ENCODE measurements around the gene EXTL2.
"Not testable (repeated sequence)": the region's sequence is repeated elsewhere in the genome, so short reads cannot be mapped to it uniquely, and the experiment has no call there.

Gene EXTL2

GRCh38 chr1:100896481-100896982, 1.9 kb upstream of the EXTL2 start:
- DNase-seq: peak; percentile 89

GRCh38 chr1:100895540-100896480, 1.2 kb upstream of the EXTL2 start, which contains the start of gene SLC30A7:
Gene SLC30A7 (plus strand): TSS chr1:100896090. CDS start chr1:100896263, 173 bp downstream.
- DNase-seq: peak; percentile 97

DNA sequence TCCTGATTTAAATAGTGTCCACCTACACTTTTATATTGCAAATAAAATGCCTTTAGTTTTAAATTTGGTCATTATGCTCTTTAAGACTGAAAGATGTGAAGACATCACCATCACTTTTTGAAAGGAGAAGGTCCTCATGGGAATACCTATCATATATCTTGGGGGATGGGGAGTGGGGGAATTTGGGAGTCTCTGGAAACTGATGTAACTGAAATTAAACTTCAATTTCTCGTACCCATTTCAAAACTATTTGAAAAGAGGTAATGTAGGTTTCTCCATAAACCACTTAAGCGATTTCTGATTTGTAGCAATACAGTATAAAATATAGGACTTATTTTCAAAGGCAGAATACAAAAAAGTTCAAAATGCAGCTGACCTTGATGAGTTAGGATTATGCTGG, 924 bp downstream of the EXTL2 start:
- no peak for DNase-seq

DNA sequence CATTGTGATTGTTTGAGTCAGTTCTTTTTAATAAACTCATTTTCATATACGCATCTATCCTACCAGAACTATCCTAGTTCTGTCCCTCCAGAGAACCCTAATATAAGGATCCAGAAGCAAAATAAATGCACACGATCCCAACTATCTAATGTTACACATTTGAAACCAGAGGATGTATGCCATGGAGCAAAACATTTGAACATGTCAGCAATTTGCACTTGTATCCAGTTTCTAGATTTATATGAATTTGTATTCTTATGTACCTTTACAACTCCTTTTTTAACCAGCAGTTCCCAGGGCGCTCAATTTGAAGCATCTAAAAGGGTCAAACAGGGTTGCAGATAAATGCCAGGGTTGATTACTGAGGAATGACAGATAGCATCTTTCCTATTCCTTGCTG, 2.1 kb downstream of the EXTL2 start:
- DNase-seq: no peak

DNA sequence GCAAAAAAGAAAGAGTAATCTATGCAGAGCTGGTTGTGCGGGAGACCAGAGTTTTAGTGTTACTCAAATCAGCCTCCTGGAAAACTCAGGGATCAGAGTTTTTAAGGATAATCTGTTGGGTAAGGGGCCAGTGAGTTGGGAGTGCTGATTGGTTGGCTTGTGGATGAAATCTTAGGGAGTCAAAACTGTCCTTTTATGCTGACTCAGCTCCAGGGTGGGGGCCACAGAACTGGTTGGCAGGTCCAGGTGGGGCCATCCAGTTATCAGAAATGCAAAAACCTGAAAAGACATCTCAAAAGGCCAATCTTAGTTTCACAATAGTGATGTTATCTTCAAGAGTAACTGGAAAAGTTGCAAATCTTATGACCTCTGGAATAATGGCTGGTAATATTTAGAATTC, 3.3 kb downstream of the EXTL2 start:
- DNase-seq: no peak

- not testable (repeated sequence) for DNase-seq
These were observed 4.7 kb downstream of the EXTL2 start for GRCh38 chr1:100889869-100890482.

DNA sequence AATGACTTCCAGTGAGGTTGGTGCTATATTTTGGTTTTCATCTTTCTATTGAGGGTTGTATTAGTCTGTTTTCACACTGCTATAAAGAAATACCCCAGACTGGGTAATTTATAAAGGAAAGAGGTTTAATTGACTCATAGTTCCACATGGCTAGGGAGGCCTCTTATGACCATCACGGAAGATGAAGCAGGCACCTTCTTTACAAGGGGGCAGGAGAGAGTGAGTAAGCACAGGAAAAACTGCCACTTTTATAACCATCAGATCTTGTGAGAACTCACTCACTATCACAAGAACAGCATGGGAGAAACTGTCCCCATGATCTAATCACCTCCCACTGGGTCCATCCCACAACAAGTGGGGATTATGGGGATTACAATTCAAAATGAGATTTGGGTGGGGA, 5.6 kb downstream of the EXTL2 start:
- DNase-seq: not testable (repeated sequence)

DNA sequence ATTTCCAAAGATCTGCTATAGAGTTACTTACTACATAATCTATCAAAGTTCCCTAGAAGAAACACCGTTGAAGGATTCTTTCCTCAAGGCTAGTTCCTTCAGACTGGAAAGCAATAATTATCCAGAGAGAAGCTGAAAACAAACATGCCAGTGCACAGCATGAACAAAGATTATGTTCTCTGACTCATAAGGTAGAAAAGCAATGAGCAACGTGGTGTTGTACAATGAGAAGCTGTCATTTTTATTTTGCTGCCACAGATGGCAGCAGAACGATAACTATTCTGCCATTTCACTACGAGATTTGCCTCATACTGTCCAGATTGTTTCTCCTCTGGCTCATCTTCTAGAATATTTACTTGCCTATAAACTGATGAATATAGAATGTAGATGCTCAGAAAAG, 10.7 kb downstream of the EXTL2 start:
- no peak for DNase-seq

DNA sequence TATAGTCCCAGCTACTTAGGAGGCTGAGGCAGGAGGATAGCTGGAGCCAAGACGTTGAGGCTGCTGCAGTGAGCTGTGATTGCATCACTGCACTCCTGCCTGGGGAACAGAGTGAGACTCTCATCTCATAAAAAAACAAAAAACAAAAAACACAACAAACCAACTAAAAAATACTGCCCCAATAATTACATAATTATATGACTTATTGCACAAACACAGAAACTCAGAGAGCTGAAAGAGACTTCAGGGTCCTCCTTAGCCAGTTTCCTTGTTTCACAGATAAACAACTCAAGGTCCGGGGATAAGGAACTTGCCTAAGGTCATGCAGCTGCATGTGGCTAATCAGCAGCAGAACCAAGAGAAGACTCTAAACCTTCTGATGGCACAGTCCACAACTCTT, 11.9 kb downstream of the EXTL2 start:
- no peak for DNase-seq

DNA sequence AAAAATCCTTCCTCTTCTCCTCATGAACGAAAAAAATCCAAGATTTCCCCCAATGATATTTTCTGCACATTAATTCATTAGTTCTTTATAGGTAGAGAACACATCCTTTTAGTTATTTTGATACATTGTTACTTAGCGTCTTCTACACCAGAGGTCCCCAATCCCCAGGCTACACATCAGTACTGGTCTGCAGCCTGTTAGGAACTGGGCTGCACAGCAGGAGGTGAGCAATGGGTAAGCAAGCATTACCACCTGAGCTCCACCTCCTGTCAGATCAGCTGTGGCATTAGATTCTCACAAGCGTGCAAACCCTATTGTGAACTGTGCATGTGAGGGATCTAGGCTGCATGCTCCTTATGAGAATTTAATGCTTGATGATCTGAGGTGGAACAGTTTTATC, 13.0 kb downstream of the EXTL2 start:
- DNase-seq: no peak

- DNase-seq: no peak
These were observed 15.2 kb downstream of the EXTL2 start for GRCh38 chr1:100879422-100879821.

GRCh38 chr1:100876291-100876690, 18.4 kb downstream of the EXTL2 start:
- DNase-seq: no peak

DNA sequence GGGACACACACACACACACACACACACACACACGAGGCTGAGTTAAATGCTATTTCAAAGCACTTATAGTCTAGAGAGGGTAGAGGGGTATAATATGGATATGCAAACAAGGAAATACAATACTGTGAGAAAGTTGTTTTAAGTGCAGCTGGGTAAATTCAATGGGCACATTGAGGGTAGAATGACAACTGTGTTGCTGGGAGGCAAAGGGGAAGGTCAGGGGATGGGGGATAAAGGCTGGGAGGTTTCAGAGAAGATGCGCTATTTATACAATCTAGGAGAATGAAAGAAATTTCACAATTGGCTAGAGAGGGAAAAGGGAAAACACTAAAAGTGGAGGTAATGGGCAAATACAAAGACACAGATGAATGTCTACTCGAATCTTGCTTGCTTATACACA, 19.4 kb downstream of the EXTL2 start:
- DNase-seq: no peak

GRCh38 chr1:100874433-100874832, 20.2 kb downstream of the EXTL2 start:
- DNase-seq: no peak

DNA sequence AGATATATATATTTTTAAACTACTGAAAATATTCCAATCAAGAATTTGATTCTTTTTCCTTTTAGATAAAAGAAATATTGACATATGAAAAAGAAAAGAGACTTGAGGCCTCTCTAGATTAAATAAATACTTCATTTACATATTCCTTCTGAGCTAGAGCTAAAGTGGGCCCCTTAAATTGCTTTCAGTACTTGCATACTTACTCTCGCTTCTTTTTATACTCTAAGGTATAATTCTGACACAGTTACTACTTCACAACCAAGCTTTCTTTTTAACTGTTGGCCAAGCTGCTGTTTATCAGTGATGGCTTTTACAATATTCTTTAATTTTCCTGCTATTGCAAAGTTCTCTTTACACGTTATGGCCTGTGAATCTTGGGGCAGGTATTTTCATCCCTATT, 24.6 kb downstream of the EXTL2 start:
- no peak for DNase-seq

GRCh38 chr1:100868364-100868995, 26.2 kb downstream of the EXTL2 start:
- DNase-seq: peak; percentile 61

DNA sequence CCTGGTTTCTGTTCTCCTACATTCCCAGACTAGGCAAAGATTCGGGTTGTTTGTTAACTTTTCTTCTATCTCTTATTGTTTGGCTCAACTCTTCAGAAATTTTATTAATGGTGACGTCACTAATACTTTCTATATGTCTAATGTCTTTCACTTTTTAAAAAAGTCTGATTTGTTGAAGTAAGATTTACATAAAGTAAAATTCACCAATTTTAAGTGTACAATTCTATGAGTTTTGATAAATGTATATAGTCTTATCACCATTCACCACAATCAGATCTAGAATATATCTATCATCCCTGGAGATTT, 27.8 kb downstream of the EXTL2 start:
- DNase-seq: no peak

DNA sequence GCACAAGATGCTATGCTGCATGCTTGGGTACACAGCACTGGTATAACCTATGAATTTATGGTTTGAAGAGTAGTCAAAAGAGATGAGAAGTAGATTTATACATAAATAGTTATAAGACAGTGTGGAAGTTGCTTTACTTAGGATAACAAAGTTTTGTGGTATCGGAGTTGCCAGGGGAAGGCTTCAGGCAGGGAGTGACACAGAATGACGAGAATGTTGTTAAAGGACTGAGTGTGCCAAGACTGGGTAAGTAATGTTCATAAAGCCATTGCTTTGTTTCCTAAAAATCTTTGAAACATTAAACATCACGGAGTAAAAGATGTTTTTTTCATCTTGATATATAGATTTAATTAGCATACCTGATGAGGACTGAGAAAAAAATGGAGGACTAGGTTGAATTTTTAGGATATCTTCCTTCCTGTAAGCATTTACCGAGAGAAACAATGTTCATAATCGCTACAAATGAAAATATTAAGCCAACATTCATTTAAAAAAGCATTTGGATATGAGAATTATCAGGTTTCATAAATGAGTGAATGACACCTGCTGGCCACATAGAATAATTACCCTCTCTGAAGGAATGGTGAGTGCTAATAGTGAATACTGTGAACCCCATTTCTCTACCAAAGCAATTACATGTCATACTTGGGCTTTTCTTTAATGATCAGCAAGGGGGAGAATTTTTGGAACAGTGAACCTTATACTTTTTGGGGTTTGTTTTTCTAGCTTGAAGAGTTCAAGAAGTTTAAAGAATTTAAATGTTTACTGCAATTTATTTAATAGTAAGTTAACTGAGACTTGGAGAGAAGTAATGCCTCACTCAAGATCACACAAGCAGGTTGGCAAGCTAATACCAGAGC, 28.4 kb downstream of the EXTL2 start:
- peak; percentile 29 for DNase-seq

- no peak for DNase-seq
These were observed 32.1 kb downstream of the EXTL2 start for GRCh38 chr1:100862591-100862990.

GRCh38 chr1:100861379-100861778, 33.3 kb downstream of the EXTL2 start:
- no peak for DNase-seq

GRCh38 chr1:100860397-100860991, 34.1 kb downstream of the EXTL2 start:
- DNase-seq: no peak

- not testable (repeated sequence) for DNase-seq
These were observed 39.5 kb downstream of the EXTL2 start for GRCh38 chr1:100855116-100855515.
